Measurements from ENCODE around the gene DNAH11.
"Not testable (repeated sequence)": the region's sequence is repeated elsewhere in the genome, so short reads cannot be mapped to it uniquely, and the experiment has no call there.

- TF ChIP-seq CTCF (IDR thresholded peaks at IDR 0.05); POLR2AphosphoS5 (IDR thresholded peaks at IDR 0.05; ENCODE audit: insufficient read depth in 1 of 2, low read depth in 1 of 2): not testable (repeated sequence)
These were observed 10.4 kb upstream of the DNAH11 start for GRCh38 chr7:21532485-21532884.

All from vagina (tissue), 2 donors.